ENCODE data around the gene GRIN1. TPM values are rescaled to one million over a fixed set of nuclear protein-coding genes. Genes with fewer than 3 reads are reported as not detected.
A peak's percentile ranks its signal among the peaks of the same experiment; 100 is the strongest.

GRIN1 gene
- total RNA-seq, 6 experiments from 2014 or later = not detected

- Histone ChIP-seq H3K4me3 (no peak overlapping the region), H3K36me3 (no peaks in the 10 kb centered on the region), H3K27ac (peak overlapping the region in 1 of 3 donors; percentile 84), H3K4me1 (peaks cover 0 to 59% (median 22%) of the 10 kb centered on the region in 4 donors), H3K27me3 (no peaks in the 10 kb centered on the region), H3K9me3 (no peaks in the 10 kb centered on the region)
- no peak for ATAC-seq
- no peak for DNase-seq
- 7% methylated on average over 5 of the region's 8 CpGs for WGBS (ENCODE audit: insufficient coverage, low coverage, low lambda C conversion rate, missing lambda C conversion rate)
- intact Hi-C loops (cut with DNase I) = no loop called here
- TF ChIP-seq POLR2A (IDR thresholded peaks at IDR 0.05) = no peak
- TF ChIP-seq CTCF (IDR thresholded peaks at IDR 0.05) = no peak
Measured at GRCh38 chr9:137202966-137203365, 64.0 kb downstream of the GRIN1 start.

- H3K4me1 ChIP-seq = peaks cover 0 to 49% (median 22%) of the 10 kb centered on the region in 4 donors
- intact Hi-C loops (cut with DNase I) = no loop called here
- DNase-seq = no peak
- TF ChIP-seq POLR2A (IDR thresholded peaks at IDR 0.05) (no peak), CTCF (IDR thresholded peaks at IDR 0.05) (no peak)
- no peaks in the 10 kb centered on the region for H3K36me3 ChIP-seq
- peak overlapping the region in 2 of 3 donors; percentile 54 to 80 for H3K27ac ChIP-seq
- peak overlapping the region; percentile 97 to 100 (median 99) for H3K4me3 ChIP-seq
- 14% methylated on average over 19 of the region's 21 CpGs for WGBS (ENCODE audit: insufficient coverage, low coverage, low lambda C conversion rate, missing lambda C conversion rate)
- no peak for ATAC-seq
- no peaks in the 10 kb centered on the region for H3K27me3 ChIP-seq
- H3K9me3 ChIP-seq = no peaks in the 10 kb centered on the region
Measured at GRCh38 chr9:137204731-137205125, 65.8 kb downstream of the GRIN1 start.

GRCh38 chr9:137205126-137206069 lies 66.4 kb downstream of the GRIN1 start, which contains the start of the genes NDOR1 and TMEM203:
Gene NDOR1, plus strand, starts transcription at chr9:137205700. Its CDS starts 78 bp downstream, at chr9:137205778.
Gene TMEM203, minus strand, starts transcription at chr9:137205648. Its CDS starts 234 bp downstream, at chr9:137205414.
- Histone ChIP-seq H3K4me1 (peaks cover 0 to 49% (median 22%) of the 10 kb centered on the region in 4 donors), H3K36me3 (no peaks in the 10 kb centered on the region), H3K4me3 (peak within 1 kb of the TSS; percentile 97 to 100 (median 99)), H3K27me3 (no peaks in the 10 kb centered on the region), H3K9me3 (no peaks in the 10 kb centered on the region), H3K27ac (peak within 1 kb of the TSS; percentile 54 to 80 (median 66))
- intact Hi-C loops (cut with DNase I) = no loop called here
- peak; percentile 95 to 96 (median 96) for DNase-seq
- ATAC-seq = peak; percentile 39 to 57 (median 45)
- whole genome bisulfite sequencing (ENCODE audit: insufficient coverage, low coverage, low lambda C conversion rate, missing lambda C conversion rate) = 0% methylated on average over 12 of the region's 98 CpGs
- TF ChIP-seq POLR2A (IDR thresholded peaks at IDR 0.05) (peak; percentile 79), CTCF (IDR thresholded peaks at IDR 0.05) (no peak)

- intact Hi-C loops (cut with DNase I) = no loop called here
- H3K27me3 ChIP-seq = no peaks in the 10 kb centered on the region
- DNase-seq = no peak
- peaks cover 0 to 43% (median 20%) of the 10 kb centered on the region in 4 donors for H3K4me1 ChIP-seq
- peak overlapping the region in 1 of 3 donors; percentile 99 for H3K4me3 ChIP-seq
- no peaks in the 10 kb centered on the region for H3K9me3 ChIP-seq
- no peak overlapping the region for H3K27ac ChIP-seq
- WGBS (ENCODE audit: insufficient coverage, low coverage, low lambda C conversion rate, missing lambda C conversion rate) = 57% methylated on average over 4 of the region's 7 CpGs
- ATAC-seq = no peak
- no peak for TF ChIP-seq POLR2A (IDR thresholded peaks at IDR 0.05)
- TF ChIP-seq CTCF (IDR thresholded peaks at IDR 0.05) = no peak
- H3K36me3 ChIP-seq = no peaks in the 10 kb centered on the region
Measured at GRCh38 chr9:137206602-137207001, 67.6 kb downstream of the GRIN1 start.

Data from right lobe of liver (tissue), 6 donors.